ENCODE data around the gene EPG5.
A peak's percentile ranks its signal among the peaks of the same experiment; 100 is the strongest.

The EPG5 gene

DNA sequence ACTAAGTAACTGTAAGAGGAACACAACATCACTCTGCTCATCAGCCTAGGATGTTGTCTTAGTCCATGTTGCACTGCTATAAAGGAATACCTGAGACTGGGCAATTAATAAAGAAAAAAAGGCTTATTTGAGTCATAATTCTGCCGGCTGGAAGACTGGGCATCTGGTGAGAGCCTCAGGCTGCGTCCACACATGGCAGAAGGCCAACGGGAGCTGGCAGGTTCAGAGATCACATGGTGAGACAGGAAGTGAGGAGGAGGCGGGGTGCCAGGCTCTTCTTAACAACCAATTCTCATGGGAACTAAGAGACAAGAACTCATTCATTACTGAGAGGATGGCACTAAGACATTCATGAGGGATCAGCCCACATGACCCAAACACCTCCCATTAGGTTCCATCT lies 46.8 kb downstream of the EPG5 start:
- Mint-ChIP-seq H3K9me3 (no peaks in the 10 kb centered on the region), H3K27me3 (no peaks in the 10 kb centered on the region), H3K4me1 (peaks cover 12 to 16% of the 10 kb centered on the region in 2 donors), H3K36me3 (peaks cover 30 to 47% of the 10 kb centered on the region in 2 donors), H3K4me3 (no peak overlapping the region), H3K27ac (peak overlapping the region; percentile 27)
- no peak for DNase-seq
- ATAC-seq (replicated peaks) = peak; percentile 42 to 45

DNA sequence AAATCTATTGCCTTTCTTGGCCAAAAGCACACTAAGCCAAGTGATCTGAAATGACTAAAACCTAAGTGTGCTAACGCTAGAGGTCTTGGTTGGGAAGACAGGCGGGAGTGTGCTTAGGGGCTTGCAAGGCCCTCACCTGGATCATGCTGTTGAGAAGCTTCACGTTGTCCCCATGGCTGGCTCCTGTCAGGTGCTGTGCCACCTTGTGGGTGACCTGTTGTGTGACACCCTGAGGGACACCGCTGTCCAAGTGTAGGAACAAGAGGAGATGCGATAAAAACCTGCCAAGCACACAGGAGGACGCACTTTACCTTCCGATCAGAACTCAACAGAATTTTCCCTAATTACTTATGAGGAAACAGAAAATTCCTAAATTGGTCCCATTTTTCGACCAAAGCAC lies 50.8 kb downstream of the EPG5 start:
- Mint-ChIP-seq H3K36me3 (peaks cover 31 to 59% of the 10 kb centered on the region in 2 donors), H3K9me3 (no peaks in the 10 kb centered on the region), H3K4me1 (peaks cover 12 to 15% of the 10 kb centered on the region in 2 donors), H3K27ac (no peak overlapping the region), H3K4me3 (no peak overlapping the region), H3K27me3 (no peaks in the 10 kb centered on the region)
- ATAC-seq (replicated peaks) (no peak), DNase-seq (no peak)

DNA sequence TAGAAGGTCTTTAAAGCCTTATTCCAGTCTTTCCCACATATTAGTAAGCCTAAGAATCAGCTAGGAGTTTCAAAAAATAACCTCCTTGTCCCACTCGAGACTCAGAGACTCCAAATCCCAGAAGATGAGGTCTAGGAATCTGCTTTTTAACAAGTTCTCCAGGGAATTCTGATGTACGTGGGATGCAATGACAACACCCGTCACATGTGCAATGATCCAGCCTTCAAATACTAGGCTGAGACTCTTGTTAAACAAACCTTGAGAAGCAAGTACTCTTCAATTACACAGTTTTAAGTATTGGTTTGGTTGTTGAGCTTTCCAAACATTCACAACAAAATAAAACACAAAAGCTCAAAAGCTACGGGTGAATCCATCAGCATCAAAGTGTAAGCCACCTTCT lies 53.9 kb downstream of the EPG5 start:
- DNase-seq = no peak
- H3K4me1 Mint-ChIP-seq = no peaks in the 10 kb centered on the region
- ATAC-seq (replicated peaks) = no peak
- no peak overlapping the region for H3K4me3 Mint-ChIP-seq
- peaks cover 26 to 53% of the 10 kb centered on the region in 2 donors for H3K36me3 Mint-ChIP-seq
- H3K27me3 Mint-ChIP-seq = no peaks in the 10 kb centered on the region
- no peaks in the 10 kb centered on the region for H3K9me3 Mint-ChIP-seq
- H3K27ac Mint-ChIP-seq = no peak overlapping the region

DNA sequence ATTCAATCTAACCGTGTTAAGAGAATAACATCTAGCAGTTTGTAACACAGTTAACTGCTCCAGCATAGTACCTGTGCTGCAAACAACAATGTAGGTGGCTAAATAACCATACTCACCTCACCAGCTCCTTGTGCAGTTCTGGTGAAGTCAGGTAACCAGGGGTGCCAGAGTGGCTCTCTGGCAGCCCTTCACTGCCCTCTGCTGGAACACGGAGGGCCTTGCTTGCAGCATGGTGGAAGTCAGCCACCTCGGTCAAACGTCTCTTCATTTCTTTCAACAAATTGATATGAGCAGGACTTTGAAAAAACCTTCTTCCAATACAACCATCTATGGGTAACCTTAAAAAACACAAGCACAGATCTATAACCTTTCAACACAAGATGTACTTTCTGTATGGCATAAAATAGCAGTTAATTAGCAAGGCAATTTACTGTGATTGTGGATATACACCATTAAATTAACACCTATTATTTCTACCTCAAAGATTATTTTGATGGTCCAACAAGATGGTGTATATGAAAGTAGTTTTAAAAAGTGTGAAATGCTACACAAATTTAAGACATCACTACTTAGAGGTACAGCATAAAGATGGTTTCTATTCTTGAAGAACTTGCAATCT lies 56.6 kb downstream of the EPG5 start:
- H3K27me3 Mint-ChIP-seq = no peaks in the 10 kb centered on the region
- H3K4me3 Mint-ChIP-seq = no peak overlapping the region
- ATAC-seq (replicated peaks) (peak; percentile 92 to 97), DNase-seq (peak; percentile 33)
- no peaks in the 10 kb centered on the region for H3K4me1 Mint-ChIP-seq
- H3K36me3 Mint-ChIP-seq = peaks cover 35 to 61% of the 10 kb centered on the region in 2 donors
- no peak overlapping the region for H3K27ac Mint-ChIP-seq
- H3K9me3 Mint-ChIP-seq = no peaks in the 10 kb centered on the region

DNA sequence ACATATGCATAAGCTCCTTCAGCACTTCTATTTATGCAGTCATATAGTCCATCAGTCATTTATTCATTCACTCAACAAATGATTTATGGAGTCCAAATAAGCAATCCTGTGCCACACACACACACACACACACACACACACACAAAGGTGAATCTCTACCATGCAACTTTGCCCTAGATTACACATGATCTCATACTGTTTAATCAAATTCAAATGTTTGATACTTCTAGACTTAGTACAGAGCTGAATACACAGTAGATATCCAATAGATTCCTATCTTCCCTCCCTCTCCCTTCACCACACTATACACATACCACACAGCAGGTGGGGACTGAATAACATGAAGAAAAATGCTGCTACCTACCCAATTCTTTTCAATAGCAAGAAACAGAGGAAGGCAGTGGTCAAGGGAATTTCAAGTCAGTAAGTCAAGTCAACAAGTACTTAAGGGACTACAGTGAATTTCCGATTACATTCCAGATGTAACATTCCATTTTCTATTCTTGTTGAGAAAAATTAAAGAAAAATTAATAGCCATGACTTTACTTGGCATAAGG lies 65.4 kb downstream of the EPG5 start:
- Mint-ChIP-seq H3K4me1 (no peaks in the 10 kb centered on the region), H3K9me3 (no peaks in the 10 kb centered on the region), H3K36me3 (peaks cover 36 to 65% of the 10 kb centered on the region in 2 donors), H3K27ac (no peak overlapping the region), H3K4me3 (no peak overlapping the region), H3K27me3 (no peaks in the 10 kb centered on the region)
- DNase-seq (no peak), ATAC-seq (replicated peaks) (no peak)

DNA sequence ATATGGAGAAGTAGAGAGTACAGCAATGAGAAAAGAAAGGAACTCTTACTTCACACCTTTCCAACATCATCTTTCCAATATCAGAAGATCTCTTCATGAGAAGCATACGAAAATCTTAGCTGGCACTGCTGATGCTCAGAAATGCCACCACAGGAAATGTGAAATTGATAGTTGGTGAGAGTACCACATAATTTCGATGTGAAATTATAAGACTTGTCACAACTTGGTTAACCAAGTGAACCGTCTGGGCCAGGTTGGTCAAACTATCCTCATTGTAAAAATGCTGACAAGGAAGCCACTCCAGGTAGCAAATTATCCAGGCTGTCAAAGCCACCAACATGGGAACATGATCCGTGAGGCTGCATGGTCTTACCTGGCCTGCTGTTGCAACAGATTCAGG lies 66.5 kb downstream of the EPG5 start:
- Mint-ChIP-seq H3K36me3 (peaks cover 32 to 62% of the 10 kb centered on the region in 2 donors), H3K9me3 (no peaks in the 10 kb centered on the region), H3K27ac (no peak overlapping the region), H3K27me3 (no peaks in the 10 kb centered on the region), H3K4me3 (no peak overlapping the region), H3K4me1 (no peaks in the 10 kb centered on the region)
- no peak for ATAC-seq (replicated peaks)
- no peak for DNase-seq

DNA sequence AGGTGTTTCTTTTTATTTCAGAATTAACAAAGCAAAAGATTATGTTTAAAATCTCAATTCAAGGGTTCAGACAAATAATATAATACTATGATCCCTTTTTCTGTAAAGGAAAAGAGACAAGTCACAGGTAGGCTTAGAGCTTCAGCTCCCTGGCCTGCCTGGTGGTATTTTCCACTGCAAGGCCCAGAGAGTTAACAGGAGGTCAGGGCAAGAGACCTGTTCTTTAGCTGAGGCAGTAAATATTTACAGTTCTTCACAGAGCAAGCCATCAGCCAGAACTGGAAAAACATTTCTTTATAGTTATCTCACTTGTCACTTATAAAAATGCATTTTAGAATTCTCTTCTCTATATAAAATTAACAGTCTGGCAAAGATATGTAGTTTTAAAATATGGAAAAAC lies 70.1 kb downstream of the EPG5 start:
- Mint-ChIP-seq H3K36me3 (peaks cover 29 to 59% of the 10 kb centered on the region in 2 donors), H3K4me3 (no peak overlapping the region), H3K27me3 (no peaks in the 10 kb centered on the region), H3K27ac (no peak overlapping the region), H3K9me3 (no peaks in the 10 kb centered on the region), H3K4me1 (no peaks in the 10 kb centered on the region)
- ATAC-seq (replicated peaks) = no peak
- DNase-seq = no peak

DNA sequence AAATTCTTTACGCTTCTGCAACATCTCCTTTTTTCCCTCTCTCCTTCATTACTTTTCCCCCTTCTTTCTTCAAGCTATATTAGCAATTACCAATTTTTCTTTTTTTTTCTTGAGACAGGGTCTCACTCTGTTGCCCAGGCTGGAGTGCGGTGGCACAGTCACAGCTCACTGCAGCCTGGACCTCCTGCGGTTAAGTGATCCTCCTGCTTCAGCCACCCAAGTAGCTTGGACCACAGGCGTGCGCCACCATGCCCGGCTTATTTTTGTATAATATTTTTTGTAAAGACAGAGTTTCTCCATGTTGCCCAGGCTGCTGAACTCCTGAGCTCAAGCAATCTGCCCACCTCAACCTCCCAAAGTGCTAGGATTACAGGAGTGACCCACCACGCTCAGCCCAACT lies 70.7 kb downstream of the EPG5 start:
- no peaks in the 10 kb centered on the region for H3K27me3 Mint-ChIP-seq
- ATAC-seq (replicated peaks) = no peak
- H3K36me3 Mint-ChIP-seq = peaks cover 28 to 58% of the 10 kb centered on the region in 2 donors
- H3K4me1 Mint-ChIP-seq = no peaks in the 10 kb centered on the region
- H3K27ac Mint-ChIP-seq = peak overlapping the region; percentile 33
- no peak overlapping the region for H3K4me3 Mint-ChIP-seq
- DNase-seq = no peak
- H3K9me3 Mint-ChIP-seq = no peaks in the 10 kb centered on the region

DNA sequence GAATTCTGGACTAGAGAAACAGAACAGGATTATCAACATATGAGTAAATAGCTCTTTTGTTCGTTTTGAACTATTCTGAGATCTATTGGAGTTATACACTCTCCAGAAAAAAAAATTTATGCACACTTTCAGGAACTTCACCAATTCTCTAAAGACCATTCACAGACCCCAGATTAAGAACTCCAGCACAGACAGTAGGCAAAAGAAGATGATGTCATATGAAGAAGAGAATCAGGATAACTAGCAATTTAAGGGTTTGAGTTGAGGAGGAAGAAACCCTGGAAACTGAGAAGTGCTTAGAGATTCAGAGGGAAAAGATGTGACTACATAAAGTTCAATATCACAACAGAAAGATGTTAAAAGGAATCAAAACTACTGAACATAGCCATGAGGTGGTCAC lies 71.8 kb downstream of the EPG5 start:
- no peak overlapping the region for H3K27ac Mint-ChIP-seq
- no peaks in the 10 kb centered on the region for H3K9me3 Mint-ChIP-seq
- no peaks in the 10 kb centered on the region for H3K4me1 Mint-ChIP-seq
- DNase-seq (no peak), ATAC-seq (replicated peaks) (no peak)
- H3K27me3 Mint-ChIP-seq = no peaks in the 10 kb centered on the region
- H3K36me3 Mint-ChIP-seq = peaks cover 24 to 53% of the 10 kb centered on the region in 2 donors
- no peak overlapping the region for H3K4me3 Mint-ChIP-seq

DNA sequence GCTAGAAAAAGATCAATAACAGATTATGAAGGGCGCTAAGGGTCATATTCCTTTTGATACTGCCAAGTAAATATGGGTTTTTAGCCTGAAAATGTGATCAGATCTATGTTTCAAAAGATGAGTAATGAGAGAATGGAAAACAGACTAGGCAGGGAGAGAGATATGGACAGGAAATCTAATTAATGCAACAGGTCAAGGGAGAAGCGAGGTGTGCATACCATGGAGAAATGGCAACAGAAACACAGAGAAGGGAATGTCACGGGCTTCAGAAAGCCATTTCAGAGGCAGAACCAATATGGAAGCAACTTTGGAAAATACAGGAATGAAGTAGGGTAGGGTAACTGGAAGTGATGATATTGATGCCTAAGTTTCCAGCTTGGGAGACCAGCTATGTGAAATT lies 72.3 kb downstream of the EPG5 start:
- H3K27me3 Mint-ChIP-seq = no peaks in the 10 kb centered on the region
- no peaks in the 10 kb centered on the region for H3K4me1 Mint-ChIP-seq
- peaks cover 27 to 55% of the 10 kb centered on the region in 2 donors for H3K36me3 Mint-ChIP-seq
- DNase-seq (no peak), ATAC-seq (replicated peaks) (no peak)
- H3K4me3 Mint-ChIP-seq = no peak overlapping the region
- H3K9me3 Mint-ChIP-seq = no peaks in the 10 kb centered on the region
- H3K27ac Mint-ChIP-seq = no peak overlapping the region

DNA sequence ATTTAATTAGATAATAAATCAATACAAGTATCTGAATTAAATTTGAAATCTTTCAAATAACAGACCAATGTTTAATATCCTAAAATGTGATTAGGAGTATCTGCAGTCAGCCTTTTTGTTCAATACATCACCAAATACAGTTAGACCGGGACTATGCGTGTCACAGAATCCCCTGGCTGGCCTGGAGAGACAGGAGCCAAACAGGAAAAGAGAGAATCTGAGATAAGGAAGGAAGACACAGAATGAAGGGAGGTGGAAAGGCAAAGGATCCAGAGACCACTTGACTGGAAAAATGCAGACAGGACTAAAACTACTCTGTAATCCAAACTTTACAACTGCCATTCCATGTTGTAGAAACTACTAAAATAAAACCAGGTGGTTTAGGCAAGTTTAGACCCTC lies 75.3 kb downstream of the EPG5 start:
- Mint-ChIP-seq H3K9me3 (no peaks in the 10 kb centered on the region), H3K27me3 (no peaks in the 10 kb centered on the region), H3K4me3 (no peak overlapping the region), H3K36me3 (peaks cover 22 to 44% of the 10 kb centered on the region in 2 donors), H3K4me1 (no peaks in the 10 kb centered on the region), H3K27ac (no peak overlapping the region)
- ATAC-seq (replicated peaks) = no peak
- no peak for DNase-seq

DNA sequence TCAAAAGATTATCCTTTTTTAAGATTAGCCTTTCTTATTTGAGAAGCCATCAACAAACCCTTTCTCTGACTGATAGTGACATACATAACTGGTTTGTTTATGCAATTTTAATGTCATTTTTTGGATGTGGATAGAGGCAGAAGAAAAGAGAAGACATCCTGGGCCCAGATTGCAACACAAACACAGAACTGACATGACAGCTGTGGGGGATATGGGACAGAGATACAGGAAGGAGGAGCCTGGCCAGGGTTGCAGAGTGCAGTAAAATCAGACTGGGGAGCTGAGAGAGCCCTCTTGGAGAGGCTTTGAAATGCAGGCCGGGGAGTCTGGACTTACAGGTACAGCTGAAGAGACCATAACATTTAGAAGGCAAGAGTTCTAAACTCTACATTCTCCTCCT lies 76.5 kb downstream of the EPG5 start:
- ATAC-seq (replicated peaks) = no peak
- Mint-ChIP-seq H3K27ac (no peak overlapping the region), H3K4me3 (no peak overlapping the region), H3K9me3 (no peaks in the 10 kb centered on the region), H3K27me3 (no peaks in the 10 kb centered on the region), H3K4me1 (no peaks in the 10 kb centered on the region), H3K36me3 (peaks cover 20 to 37% of the 10 kb centered on the region in 2 donors)
- no peak for DNase-seq

DNA sequence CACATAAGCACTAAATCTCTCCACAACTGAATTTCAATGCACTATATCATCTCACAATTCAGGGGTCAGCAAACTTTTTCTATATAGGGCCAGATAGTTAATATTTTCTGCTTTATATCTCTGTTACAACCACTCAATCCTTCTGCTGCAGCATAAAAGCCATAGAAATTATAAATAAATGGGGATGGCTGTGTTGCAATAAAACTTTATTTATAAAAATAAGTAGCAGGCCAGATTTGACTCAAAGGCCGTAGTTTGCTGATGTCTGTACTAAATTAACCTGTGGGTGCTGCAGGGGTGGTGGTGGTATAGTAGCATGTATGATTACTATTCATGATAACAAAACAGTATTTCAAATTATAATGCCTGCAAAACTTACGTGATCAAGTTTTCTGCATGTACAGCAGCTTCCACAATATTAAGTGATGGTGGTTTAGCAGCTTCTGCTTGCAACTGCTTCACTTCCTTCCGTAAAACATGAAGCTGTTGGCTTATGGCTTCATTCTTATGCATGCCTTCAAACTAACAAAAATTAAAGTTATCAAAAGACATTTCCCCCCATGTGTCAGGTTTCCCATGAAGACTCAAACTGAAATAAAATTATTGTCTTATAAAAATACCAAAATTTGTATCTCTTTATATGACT lies 77.6 kb downstream of the EPG5 start:
- Mint-ChIP-seq H3K27me3 (no peaks in the 10 kb centered on the region), H3K36me3 (peaks cover 14 to 26% of the 10 kb centered on the region in 2 donors), H3K27ac (no peak overlapping the region), H3K9me3 (no peaks in the 10 kb centered on the region), H3K4me1 (no peaks in the 10 kb centered on the region), H3K4me3 (no peak overlapping the region)
- DNase-seq = no peak
- ATAC-seq (replicated peaks) = no peak

DNA sequence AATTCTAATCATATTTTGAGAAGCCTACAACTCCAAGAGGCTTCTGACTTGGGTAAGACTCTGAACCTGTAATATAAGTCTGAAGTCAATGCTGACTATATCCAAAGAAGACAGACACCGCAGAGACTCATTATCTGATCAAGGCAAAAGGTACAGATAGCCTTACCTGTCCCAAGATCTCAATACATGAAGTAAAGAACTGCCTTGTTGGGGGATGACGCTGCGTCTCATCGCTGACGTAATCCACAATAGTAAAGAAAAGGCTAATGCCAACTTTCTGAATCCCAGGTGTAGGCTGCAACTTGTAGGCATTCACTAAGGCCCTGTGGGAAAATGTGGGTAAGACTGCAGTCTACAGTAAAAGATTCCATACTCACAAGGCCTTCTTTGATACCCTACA lies 79.5 kb downstream of the EPG5 start:
- no peaks in the 10 kb centered on the region for H3K9me3 Mint-ChIP-seq
- no peak overlapping the region for H3K27ac Mint-ChIP-seq
- H3K4me3 Mint-ChIP-seq = no peak overlapping the region
- H3K27me3 Mint-ChIP-seq = no peaks in the 10 kb centered on the region
- H3K4me1 Mint-ChIP-seq = no peaks in the 10 kb centered on the region
- no peak for ATAC-seq (replicated peaks)
- no peak for DNase-seq
- H3K36me3 Mint-ChIP-seq = peaks cover 17 to 30% of the 10 kb centered on the region in 2 donors

DNA sequence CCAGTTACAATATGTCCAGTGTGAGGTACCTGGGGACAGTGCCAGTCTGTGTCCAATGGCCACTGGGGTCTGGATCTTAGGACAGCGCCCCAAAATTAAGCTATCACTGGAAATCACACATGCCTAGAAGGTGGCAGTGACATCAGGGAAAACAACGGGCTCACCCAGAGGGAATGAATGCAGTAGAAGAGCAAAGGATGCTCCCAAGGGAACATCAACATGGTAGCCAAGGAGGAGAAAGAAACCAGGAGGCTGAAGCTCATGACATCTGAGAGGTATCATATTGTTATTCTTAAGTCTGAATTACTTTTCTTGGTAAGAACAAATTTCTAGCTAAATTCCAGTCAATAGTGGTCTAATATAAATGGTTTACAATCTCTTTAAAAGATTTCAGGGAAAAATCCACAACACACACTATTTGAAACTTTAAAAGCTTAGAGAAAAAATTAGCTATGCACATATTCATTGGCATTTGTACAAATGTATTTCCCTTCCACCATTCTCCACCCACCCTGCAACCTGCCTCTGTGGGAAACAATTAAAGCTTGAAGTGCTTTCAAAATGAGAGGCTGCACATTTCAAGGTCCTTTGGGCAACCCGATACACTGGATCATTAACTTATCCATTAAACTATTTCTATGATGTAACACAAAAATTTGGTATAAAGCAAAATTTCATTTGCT lies 86.1 kb downstream of the EPG5 start:
- Mint-ChIP-seq H3K27ac (no peak overlapping the region), H3K4me1 (peaks cover 9 to 10% of the 10 kb centered on the region in 2 donors), H3K36me3 (peaks cover 31 to 33% of the 10 kb centered on the region in 2 donors), H3K9me3 (no peaks in the 10 kb centered on the region), H3K27me3 (no peaks in the 10 kb centered on the region), H3K4me3 (no peak overlapping the region)
- no peak for DNase-seq
- ATAC-seq (replicated peaks) = no peak
